Spinal cord (tissue), 10 donors: ENCODE measurements around the gene POMZP3. TPM values are rescaled to one million over a fixed set of nuclear protein-coding genes. Genes with fewer than 3 reads are reported as not detected.
"Not testable (repeated sequence)": the region's sequence is repeated elsewhere in the genome, so short reads cannot be mapped to it uniquely, and the experiment has no call there.

ENCODE experiments used
- DNase-seq, 6 donors: peaks; one replicate each; pipeline versions ENCODE4 v3.0.0 to v3.0.0-alpha.2; 2013 to 2015; ENCODE audit warnings: low spot score in 6 of 6, low read depth in 4 of 6
- H3K27ac ChIP-seq: one replicate; pipeline ENCODE4 v1.5.1; 2013; ENCODE audit warnings: low read depth, low read length, control low read depth
- H3K27me3 ChIP-seq: one replicate; pipeline ENCODE4 v1.6.1; 2013; ENCODE audit warnings: low read length; ENCODE audit not compliant: control insufficient read depth, insufficient read depth
- H3K36me3 ChIP-seq: one replicate; pipeline ENCODE4 v1.6.1; 2013; ENCODE audit warnings: low read length; ENCODE audit not compliant: control insufficient read depth, insufficient read depth
- H3K4me1 ChIP-seq: one replicate; pipeline ENCODE4 v1.6.1; 2013; ENCODE audit warnings: low read length; ENCODE audit not compliant: control insufficient read depth, insufficient read depth
- H3K4me3 ChIP-seq: one replicate; pipeline ENCODE4 v1.5.1; 2013; ENCODE audit warnings: low read depth, low read length, control low read depth
- H3K9me3 ChIP-seq: one replicate; pipeline ENCODE4 v1.6.1; 2013; ENCODE audit warnings: low read length; ENCODE audit not compliant: control insufficient read depth, insufficient read depth
- WGBS: methylation state at CpG from one replicate; pipeline ENCODE4 v1.1.5; 2013; ENCODE audit warnings: missing lambda C conversion rate; ENCODE audit not compliant: insufficient coverage; 5-methylcytosine and 5-hydroxymethylcytosine counted together
- long read RNA-seq, 4 donors: transcript quantifications; one replicate each; lab custom pipeline, GENCODE V29; 2026
- polyA plus RNA-seq, 2 donors: library from polyadenylated mRNA; unstranded; fragments of 120-200 nt; gene quantifications; one replicate each; pipeline ENCODE4 v1.2.1, GENCODE V29; 2013; ENCODE audit not compliant: insufficient read length in 2 of 2
- total RNA-seq, 2 donors: library from RNA; depleted of rRNA in 1 of 2; stranded (reverse); fragments of 120-200 nt in 1 of 2; fragments of >200 nt in 1 of 2; gene quantifications; one replicate each; pipeline versions ENCODE4 v1.2.3 to v1.2.4, GENCODE V29; 2013 to 2014
- donor health status: healthy.

Gene POMZP3
- total RNA-seq = 1 to 10 TPM; 4.7 to 5.0 TPM
- polyA plus RNA-seq = 10 to 100 TPM; 26.8 to 30.4 TPM
- long read RNA-seq, donor 1, partial matches to known transcripts = 5 of 8 reads
- long read RNA-seq, donor 1, other reads (novel, unspliced or antisense) = 0 of 8 reads
- long read RNA-seq, donor 2, partial matches to known transcripts = 0 of 2 reads
- long read RNA-seq, donor 2, other reads (novel, unspliced or antisense) = 0 of 2 reads
- long read RNA-seq, donor 3, transcript POMZP3-202 (7 exons, 1,490 nt) = major isoform, 9 of 9 reads
- long read RNA-seq, donor 3, partial matches to known transcripts = 0 of 9 reads
- long read RNA-seq, donor 3, other reads (novel, unspliced or antisense) = 0 of 9 reads
- long read RNA-seq, donor 4, transcript POMZP3-202 (7 exons, 1,490 nt) = major isoform, 7 of 7 reads
- long read RNA-seq, donor 4, partial matches to known transcripts = 0 of 7 reads
- long read RNA-seq, donor 4, other reads (novel, unspliced or antisense) = 0 of 7 reads

- DNase-seq = peak in 2 of 6 donors; percentile 60 to 68
- H3K9me3 ChIP-seq, H3K36me3 ChIP-seq, H3K27me3 ChIP-seq, H3K4me1 ChIP-seq: not testable (repeated sequence)
- Histone ChIP-seq H3K4me3 (peak within 1 kb of the TSS; percentile 55), H3K27ac (peak within 1 kb of the TSS; percentile 77)
- no CpG with 5 or more reads among the region's 78 CpGs for WGBS
Measured at GRCh38 chr7:76626989-76627642, at the start of gene POMZP3. TSS of gene POMZP3 (minus strand) at chr7:76627279. CDS start at chr7:76626064, 1,215 bp downstream.

DNA sequence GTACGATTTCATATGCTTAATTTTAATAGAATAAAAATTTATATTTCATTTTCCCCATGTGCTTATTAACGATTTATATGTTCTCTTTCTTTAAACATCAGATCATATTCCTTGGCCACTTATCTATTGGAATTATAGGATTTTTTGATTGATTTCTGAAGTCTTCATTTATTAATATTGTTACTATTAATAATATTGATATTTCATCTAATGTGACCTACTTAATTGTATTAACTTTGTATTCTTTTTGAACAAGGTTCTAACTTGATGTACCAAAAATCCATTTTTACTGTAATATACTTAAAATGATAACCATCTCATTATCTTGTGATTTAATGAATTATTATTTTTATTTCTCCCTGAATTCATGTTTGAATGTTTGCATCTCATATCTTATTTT lies 48.7 kb upstream of the POMZP3 start:
- H3K4me1 ChIP-seq, H3K27ac ChIP-seq, H3K9me3 ChIP-seq, H3K4me3 ChIP-seq, H3K36me3 ChIP-seq, DNase-seq, H3K27me3 ChIP-seq: not testable (repeated sequence)
- no CpG with 5 or more reads among the region's 2 CpGs for WGBS

DNA sequence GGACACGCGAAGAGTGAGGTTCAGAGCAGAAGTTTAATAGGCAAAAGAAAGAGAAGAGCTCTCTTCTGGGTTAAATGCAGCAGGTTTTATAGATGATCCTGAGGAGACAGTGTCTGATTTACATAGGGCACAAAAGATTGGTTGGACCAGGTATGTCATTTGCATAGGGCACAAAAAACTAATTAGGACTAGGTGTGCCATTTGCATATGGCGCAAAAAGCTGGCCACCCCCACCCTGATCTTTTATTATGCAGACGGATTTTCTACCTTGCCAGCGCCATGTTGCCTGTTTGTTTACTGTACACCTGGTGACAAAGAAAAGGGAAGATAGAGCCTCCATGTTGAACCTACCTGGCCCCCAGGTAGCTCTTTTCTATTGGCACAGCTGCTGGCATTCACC lies 46.3 kb upstream of the POMZP3 start:
- not testable (repeated sequence) for H3K27me3 ChIP-seq, H3K27ac ChIP-seq, H3K4me1 ChIP-seq, DNase-seq, H3K36me3 ChIP-seq, H3K4me3 ChIP-seq, H3K9me3 ChIP-seq
- WGBS = no CpG with 5 or more reads among the region's 5 CpGs

DNA sequence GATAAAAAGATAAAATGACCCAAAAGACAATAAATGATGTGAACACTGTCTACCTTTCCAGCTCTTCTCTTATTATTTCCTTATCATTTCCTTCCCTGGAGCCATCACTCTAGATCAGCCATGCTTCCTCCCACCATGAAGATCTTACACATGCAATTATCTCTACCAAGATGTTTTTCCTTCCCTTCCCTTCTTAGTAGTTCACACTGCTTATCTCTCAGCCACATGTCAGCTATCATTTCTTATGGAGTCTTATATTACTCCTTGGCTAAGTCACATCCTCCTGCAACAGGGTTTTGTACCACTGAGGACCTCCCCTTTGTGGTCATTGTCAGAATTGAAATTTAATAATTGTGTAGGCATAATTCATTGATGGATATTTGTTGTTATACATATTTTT lies 32.1 kb upstream of the POMZP3 start:
- not testable (repeated sequence) for H3K27me3 ChIP-seq, H3K9me3 ChIP-seq, H3K36me3 ChIP-seq, H3K27ac ChIP-seq, DNase-seq, H3K4me3 ChIP-seq, H3K4me1 ChIP-seq

- not testable (repeated sequence) for H3K27ac ChIP-seq, H3K4me1 ChIP-seq, H3K27me3 ChIP-seq, H3K36me3 ChIP-seq, H3K9me3 ChIP-seq, H3K4me3 ChIP-seq, DNase-seq
- 79% methylated on average over 2 of the region's 2 CpGs for WGBS
Measured at GRCh38 chr7:76656425-76656824, 29.3 kb upstream of the POMZP3 start.

GRCh38 chr7:76642620-76643019 lies 15.5 kb upstream of the POMZP3 start:
- DNase-seq, H3K4me3 ChIP-seq, H3K4me1 ChIP-seq, H3K27ac ChIP-seq, H3K27me3 ChIP-seq, H3K36me3 ChIP-seq, H3K9me3 ChIP-seq: not testable (repeated sequence)
- no CpG with 5 or more reads among the region's 5 CpGs for WGBS

DNA sequence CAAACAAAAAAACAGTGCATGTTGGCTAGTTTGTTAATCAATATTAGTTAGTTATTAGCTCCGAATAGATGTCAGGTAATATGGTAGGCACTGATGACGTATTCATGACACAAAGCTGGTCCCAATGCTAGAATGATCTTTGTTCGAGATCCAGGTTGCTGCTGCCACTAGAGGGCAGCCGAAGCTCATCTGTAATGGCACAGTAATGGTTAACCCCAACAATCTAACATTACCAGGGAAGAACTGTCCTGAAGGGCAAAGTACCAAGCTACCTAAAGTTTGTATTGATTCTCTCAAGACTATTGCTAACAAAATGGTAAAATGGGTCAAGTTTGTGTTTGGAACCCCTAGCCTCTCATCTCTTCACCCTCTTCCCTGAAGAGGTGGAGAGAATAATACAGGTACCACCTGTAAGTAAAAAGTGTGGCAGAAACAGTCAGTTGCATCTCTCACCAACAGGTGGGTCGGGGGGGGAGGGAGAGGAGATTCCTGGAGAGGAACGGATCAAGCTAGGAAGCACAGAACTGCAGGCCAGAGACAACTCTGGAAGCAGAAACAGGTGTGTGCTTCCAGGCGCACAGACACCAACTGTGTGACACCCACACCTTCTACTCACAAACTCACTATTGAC lies 10.1 kb upstream of the POMZP3 start:
- DNase-seq = peak in 2 of 6 donors; percentile 1 to 16
- not testable (repeated sequence) for H3K4me1 ChIP-seq, H3K9me3 ChIP-seq, H3K27me3 ChIP-seq, H3K36me3 ChIP-seq, H3K4me3 ChIP-seq, H3K27ac ChIP-seq
- no CpG with 5 or more reads among the region's 7 CpGs for WGBS

DNA sequence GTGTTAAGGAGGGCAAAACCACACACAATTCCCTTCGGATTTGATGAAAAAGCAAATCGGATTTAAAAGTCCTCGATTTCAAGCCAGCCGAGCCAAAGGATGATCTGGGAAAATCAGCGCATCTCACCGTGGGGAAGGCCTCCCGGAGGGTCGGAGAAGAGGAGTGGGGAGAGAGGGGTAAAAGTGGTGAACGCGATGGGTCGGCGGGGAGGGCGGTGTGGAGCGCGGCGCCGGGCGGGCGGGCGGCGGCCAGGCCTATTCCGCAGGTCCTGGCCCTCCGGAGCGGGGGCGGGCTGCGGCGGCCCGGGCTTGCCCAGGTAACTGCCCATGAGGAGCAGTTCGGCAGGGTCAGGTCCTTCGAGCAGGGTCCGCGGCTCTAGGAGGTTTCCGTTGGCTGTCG lies 498 bp downstream of the POMZP3 start:
- WGBS = 0% methylated on average over 6 of the region's 34 CpGs
- H3K4me1 ChIP-seq, H3K27ac ChIP-seq, H3K36me3 ChIP-seq, H3K27me3 ChIP-seq, H3K9me3 ChIP-seq: not testable (repeated sequence)
- H3K4me3 ChIP-seq = peak overlapping the region; percentile 50
- DNase-seq = peak in 2 of 6 donors; percentile 7 to 19

- WGBS = no CpG with 5 or more reads among the region's 13 CpGs
- peaks cover 10% of the 10 kb centered on the region for H3K36me3 ChIP-seq
- not testable (repeated sequence) for H3K27ac ChIP-seq, H3K9me3 ChIP-seq, H3K4me1 ChIP-seq, H3K4me3 ChIP-seq, H3K27me3 ChIP-seq, DNase-seq
Measured at GRCh38 chr7:76619439-76620190, 7.5 kb downstream of the POMZP3 start.
